AG04449 (cell line): ENCODE data around the gene NOVA1.
A peak's percentile ranks its signal among the peaks of the same experiment; 100 is the strongest.
"Not testable (repeated sequence)": the region's sequence is repeated elsewhere in the genome, so short reads cannot be mapped to it uniquely, and the experiment has no call there.

Experiments
- CTCF ChIA-PET: fragments of 350-600 bp; formaldehyde crosslinking; extraction: SDS; loops from one replicate; lab custom pipeline; 2021; ENCODE audit warnings: antibody characterized with exemption; lab: Yijun Ruan, JAX
- POLR2A ChIA-PET: fragments of 400-600, 350-600 bp; formaldehyde crosslinking; extraction: SDS; loops from one replicate; lab custom pipeline; 2020; ENCODE audit warnings: antibody characterized with exemption, inconsistent platforms; lab: Yijun Ruan, JAX
- DNase-seq: peaks from one replicate; pipeline ENCODE4 v3.0.0-alpha.2; 2010; ENCODE audit warnings: low read depth, low spot score
- H3K4me3 ChIP-seq: 2 replicates; pipeline ENCODE4 v1.5.1; 2011; ENCODE audit warnings: low read depth, mild to moderate bottlenecking, control low read depth, low read length
- TF ChIP-seq, protein P1 (sequence below): IDR thresholded peaks from one replicate; pipeline ENCODE4 v1.5.1; 2011; ENCODE audit warnings: mild to moderate bottlenecking, moderate library complexity, low read length, control low read depth, inconsistent platforms; ENCODE audit not compliant: insufficient read depth; ENCODE audit errors: missing control alignments

NOVA1 gene, protein sequence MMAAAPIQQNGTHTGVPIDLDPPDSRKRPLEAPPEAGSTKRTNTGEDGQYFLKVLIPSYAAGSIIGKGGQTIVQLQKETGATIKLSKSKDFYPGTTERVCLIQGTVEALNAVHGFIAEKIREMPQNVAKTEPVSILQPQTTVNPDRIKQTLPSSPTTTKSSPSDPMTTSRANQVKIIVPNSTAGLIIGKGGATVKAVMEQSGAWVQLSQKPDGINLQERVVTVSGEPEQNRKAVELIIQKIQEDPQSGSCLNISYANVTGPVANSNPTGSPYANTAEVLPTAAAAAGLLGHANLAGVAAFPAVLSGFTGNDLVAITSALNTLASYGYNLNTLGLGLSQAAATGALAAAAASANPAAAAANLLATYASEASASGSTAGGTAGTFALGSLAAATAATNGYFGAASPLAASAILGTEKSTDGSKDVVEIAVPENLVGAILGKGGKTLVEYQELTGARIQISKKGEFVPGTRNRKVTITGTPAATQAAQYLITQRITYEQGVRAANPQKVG

DNA sequence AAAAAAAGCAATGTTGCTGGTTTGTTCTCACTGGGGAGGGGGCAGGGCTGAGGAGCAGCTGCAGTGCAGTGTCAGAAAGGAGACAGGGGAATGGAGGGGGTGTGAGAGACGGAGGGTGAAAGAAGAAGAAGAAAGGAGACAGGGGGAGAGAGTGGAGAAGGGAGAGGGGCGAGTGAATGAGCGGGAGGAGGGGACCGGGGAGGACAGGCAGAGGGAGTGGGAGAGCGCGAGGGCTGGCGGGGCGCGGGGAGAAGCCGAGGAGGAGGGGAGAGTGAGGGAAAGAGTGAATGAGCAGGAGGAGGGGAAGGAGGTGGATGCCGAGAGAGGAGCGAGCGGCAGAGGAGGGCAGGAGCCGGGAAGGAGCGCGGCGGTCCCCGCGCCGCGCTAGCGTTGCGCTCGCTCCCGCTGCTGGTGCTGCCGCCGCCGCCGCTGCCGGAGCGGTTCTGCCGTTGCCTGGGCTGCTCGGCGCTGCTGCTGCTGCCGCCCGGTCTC is at the start of gene NOVA1:
TSS of gene NOVA1 (minus strand) at position 445 of the 492 bp plus-strand sequence. CDS start 597 bp downstream, outside the sequence.
- ChIA-PET CTCF (no interaction called here), POLR2A (no interaction called here)
- peak within 1 kb of the TSS; percentile 74 for H3K4me3 ChIP-seq
- no peak for DNase-seq
- TF ChIP-seq, protein P1, sequence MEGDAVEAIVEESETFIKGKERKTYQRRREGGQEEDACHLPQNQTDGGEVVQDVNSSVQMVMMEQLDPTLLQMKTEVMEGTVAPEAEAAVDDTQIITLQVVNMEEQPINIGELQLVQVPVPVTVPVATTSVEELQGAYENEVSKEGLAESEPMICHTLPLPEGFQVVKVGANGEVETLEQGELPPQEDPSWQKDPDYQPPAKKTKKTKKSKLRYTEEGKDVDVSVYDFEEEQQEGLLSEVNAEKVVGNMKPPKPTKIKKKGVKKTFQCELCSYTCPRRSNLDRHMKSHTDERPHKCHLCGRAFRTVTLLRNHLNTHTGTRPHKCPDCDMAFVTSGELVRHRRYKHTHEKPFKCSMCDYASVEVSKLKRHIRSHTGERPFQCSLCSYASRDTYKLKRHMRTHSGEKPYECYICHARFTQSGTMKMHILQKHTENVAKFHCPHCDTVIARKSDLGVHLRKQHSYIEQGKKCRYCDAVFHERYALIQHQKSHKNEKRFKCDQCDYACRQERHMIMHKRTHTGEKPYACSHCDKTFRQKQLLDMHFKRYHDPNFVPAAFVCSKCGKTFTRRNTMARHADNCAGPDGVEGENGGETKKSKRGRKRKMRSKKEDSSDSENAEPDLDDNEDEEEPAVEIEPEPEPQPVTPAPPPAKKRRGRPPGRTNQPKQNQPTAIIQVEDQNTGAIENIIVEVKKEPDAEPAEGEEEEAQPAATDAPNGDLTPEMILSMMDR, result no peak

DNA sequence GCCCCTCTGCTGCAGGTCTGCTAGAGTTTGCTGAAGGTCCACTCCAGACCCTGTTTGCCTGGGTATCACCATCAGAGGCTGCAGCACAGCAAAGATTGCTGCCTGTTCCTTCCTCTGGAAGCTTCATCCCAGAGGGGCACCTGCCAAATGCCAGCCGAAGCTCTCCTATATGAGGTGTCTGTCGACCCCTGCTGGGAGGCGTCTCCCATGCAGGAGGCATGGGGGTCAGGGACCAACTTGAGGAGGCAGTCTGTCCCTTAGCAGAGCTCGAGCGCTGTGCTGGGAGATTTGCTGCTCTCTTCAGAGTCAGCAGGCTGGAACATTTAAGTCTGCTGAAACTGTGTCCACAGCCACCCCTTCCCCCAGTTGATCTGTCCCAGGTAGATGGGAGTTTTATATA is 47.2 kb upstream of the NOVA1 start:
- POLR2A ChIA-PET, DNase-seq, CTCF ChIA-PET: not testable (repeated sequence)

DNA sequence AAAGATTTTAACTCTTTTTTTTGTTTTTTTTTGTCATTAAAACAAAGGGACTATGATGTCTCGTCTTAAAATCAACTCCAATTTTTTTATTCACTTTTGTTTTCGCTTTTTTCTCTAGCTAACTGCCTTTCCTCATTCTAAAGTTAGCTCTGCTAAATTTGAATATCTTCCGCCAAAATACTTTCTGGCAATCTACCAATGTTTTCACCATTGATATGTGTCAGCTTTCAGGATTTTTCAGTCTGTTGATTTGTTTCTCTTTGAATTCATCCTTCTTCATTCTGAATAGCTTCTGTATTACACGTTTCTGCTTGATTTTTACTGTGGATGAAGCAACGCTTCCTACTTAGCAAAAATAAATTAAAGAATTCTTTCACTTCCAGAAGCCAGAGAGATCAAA is 38.7 kb upstream of the NOVA1 start:
- ChIA-PET POLR2A (no interaction called here), CTCF (no interaction called here)
- H3K4me3 ChIP-seq, result no peak overlapping the region
- TF ChIP-seq, protein P1, result no peak
- DNase-seq, result no peak

More for the DNA sequence above, 47.2 kb upstream of the NOVA1 start:
- H3K4me3 ChIP-seq, result not testable (repeated sequence)

DNA sequence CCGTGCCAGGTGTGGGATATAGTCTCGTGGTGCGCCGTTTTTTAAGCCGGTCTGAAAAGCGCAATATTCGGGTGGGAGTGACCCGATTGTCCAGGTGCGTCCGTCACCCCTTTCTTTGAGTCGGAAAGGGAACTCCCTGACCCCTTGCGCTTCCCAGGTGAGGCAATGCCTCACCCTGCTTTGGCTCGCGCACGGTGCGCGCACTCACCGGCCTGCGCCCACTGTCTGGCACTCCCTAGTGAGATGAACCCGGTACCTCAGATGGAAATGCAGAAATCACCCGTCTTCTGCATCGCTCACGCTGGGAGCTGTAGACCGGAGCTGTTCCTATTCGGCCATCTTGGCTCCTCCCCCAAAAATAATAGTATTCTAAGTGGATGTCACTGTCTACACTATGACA is 37.1 kb upstream of the NOVA1 start:
- CTCF ChIA-PET, H3K4me3 ChIP-seq, DNase-seq, POLR2A ChIA-PET: not testable (repeated sequence)

DNA sequence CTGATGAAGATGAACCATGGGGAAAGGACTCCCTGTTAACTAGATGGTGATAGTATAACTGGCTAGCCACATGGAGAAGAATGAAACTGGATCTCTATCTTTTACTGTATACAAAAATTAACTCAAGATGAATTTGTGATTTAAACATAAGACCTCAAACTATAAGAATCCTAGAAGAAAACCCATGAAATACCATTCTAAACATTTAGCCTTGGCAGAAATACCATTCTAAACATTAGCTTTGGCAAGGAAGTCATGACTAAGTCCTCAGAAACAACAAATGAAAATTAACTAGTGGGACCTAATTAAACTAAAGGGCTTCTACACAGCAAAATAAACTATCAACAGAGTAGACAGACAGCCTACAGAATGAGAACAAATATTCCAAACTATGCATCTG is 28.4 kb upstream of the NOVA1 start:
- DNase-seq, result no peak
- ChIA-PET POLR2A (no interaction called here), CTCF (no interaction called here)
- TF ChIP-seq, protein P1, result no peak
- no peak overlapping the region for H3K4me3 ChIP-seq

DNA sequence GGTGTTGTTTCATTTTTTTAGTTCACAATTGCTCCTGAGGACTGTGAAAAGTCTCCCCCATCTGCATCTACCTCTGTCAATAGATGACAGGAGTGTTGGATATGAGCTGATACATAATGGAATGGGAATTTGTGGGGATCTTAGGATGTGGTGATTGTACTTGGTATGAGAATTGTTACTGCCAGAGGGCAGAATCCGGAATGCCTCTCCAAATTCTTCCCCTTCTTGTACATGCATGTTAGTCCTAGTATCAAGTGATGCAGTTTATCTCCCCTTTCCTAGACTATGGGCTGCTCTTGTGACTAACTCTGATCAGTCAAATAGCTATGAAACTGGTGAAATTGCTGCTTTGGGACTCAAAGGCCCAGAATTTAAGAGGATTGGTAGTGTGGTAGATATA is 24.8 kb upstream of the NOVA1 start:
- TF ChIP-seq, protein P1, result no peak
- ChIA-PET CTCF (no interaction called here), POLR2A (no interaction called here)
- DNase-seq, result no peak
- H3K4me3 ChIP-seq, result no peak overlapping the region

DNA sequence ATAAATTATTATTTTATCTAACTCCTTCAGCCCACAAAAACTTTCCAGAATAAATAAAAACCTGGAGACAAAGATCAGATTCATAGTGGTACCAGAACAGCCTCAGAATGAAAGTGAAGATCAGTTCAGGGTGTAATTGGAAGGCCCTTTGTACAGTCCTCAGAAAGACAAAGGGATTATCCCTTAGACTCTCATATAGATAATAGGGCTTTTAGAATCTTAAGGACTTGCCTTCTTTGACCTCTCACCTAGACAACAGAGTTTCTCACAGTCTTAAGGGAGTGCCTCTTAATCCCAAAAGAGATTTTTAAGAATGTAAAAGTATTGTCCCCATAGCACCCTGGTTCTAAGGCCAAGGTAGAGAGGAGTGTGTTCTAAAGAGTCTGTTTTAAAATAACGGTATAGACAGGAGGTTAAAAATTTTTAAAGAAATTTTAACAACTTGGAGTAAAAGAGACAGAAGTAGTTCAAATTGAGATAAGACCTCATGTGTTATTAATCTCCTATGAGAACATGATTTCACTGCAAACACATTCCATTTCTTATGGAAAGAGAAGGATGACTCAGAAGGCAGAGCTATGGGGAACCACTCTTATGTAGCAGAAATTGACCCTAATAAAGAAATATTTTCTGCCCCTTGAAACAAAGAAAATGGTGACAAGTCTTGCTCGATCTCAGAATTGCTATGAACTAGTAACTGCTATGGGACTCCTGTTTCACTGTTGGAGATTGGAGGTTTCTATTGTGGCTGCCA is 24.2 kb upstream of the NOVA1 start:
- H3K4me3 ChIP-seq, result no peak overlapping the region
- TF ChIP-seq, protein P1, result no peak
- POLR2A ChIA-PET, result no interaction called here
- CTCF ChIA-PET, result no interaction called here
- no peak for DNase-seq
